K562 (cell line): ENCODE measurements around the gene CUL4B. TPM values are rescaled to one million over a fixed set of nuclear protein-coding genes. Genes with fewer than 3 reads are reported as not detected.

ENCODE experiments used
- GATAD2A ChIP-seq: fragments of 450-650 bp; IDR thresholded peaks from 2 replicates; pipeline ENCODE4 v1.6.1; 2017
- HNRNPLL ChIP-seq: fragments of 200-400 bp; formaldehyde crosslinking; IDR thresholded peaks from 2 replicates; pipeline ENCODE4 v1.6.1; 2017; ENCODE audit warnings: low read length, low read depth, mild to moderate bottlenecking; ENCODE audit not compliant: poor library complexity, severe bottlenecking
- KLF1 ChIP-seq: fragments of 450-650 bp; IDR thresholded peaks from 2 replicates; pipeline ENCODE4 v1.6.1; 2016; ENCODE audit warnings: missing genetic modification characterization, missing compliant biosample characterization
- MTA1 ChIP-seq: fragments of 450-650 bp; IDR thresholded peaks from 2 replicates; pipeline ENCODE4 v1.6.1; 2017; ENCODE audit warnings: borderline replicate concordance
- NRF1 ChIP-seq, 2 experiments: fragments of 450-650 bp; IDR thresholded peaks in 1 of 2; conservative IDR thresholded peaks in 1 of 2; 2 replicates each; pipeline ENCODE4 v1.6.1; 2014; ENCODE audit warnings: mild to moderate bottlenecking in 2 of 2
- RBFOX2 ChIP-seq: fragments of 200-400 bp; formaldehyde crosslinking; IDR thresholded peaks from 2 replicates; pipeline ENCODE4 v1.6.1; 2017; ENCODE audit warnings: low read depth, mild to moderate bottlenecking, low read length, moderate library complexity
- TGIF2 ChIP-seq: sonication (generic); formaldehyde crosslinking; IDR thresholded peaks from 2 replicates; pipeline ENCODE4 v1.8.1; 2022; ENCODE audit warnings: mild to moderate bottlenecking, missing genetic modification reagents, moderate library complexity
- ZC3H11A ChIP-seq: IDR thresholded peaks from 2 replicates; pipeline ENCODE4 v1.6.1; 2012; ENCODE audit warnings: low read depth, low read length, improper control_type of control experiment
- ZKSCAN3 ChIP-seq: fragments of 250-450 bp; sonication (Bioruptor Pico); IDR thresholded peaks from 2 replicates; pipeline ENCODE4 v1.4.0; 2020
- ZNF197 ChIP-seq: fragments of 200-800 bp; sonication (Bioruptor generic); IDR thresholded peaks from 2 replicates; pipeline ENCODE4 v1.6.1; 2016; ENCODE audit warnings: low read depth, missing genetic modification characterization, missing compliant biosample characterization
- ZNF780A ChIP-seq: fragments of 250-450 bp; sonication (Bioruptor Pico); IDR thresholded peaks from 2 replicates; pipeline ENCODE4 v1.5.0; 2021; ENCODE audit warnings: mild to moderate bottlenecking
- polyA plus RNA-seq, 8 experiments: library from polyadenylated mRNA; depleted of rRNA in 4 of 8; stranded (reverse) in 5 of 8; unstranded in 3 of 8; fragments of >200 nt; fragmentation: Nextera tagmentation in 2 of 8; fragmentation: Illumina TruSeq in 1 of 8; extraction: Ambion mirVana in 2 of 8; extraction: Trizol in 1 of 8; gene quantifications; 2 replicates each; pipeline versions ENCODE4 v1.2.1 to v1.2.3, GENCODE V29; 2011 to 2014; ENCODE audit warnings: inconsistent platforms in 1 of 8, missing spikeins in 1 of 8
- total RNA-seq, 7 experiments: library from RNA; depleted of rRNA in 6 of 7; stranded (reverse); fragments of >200 nt in 6 of 7; fragmentation: Illumina TruSeq in 2 of 7; extraction: Trizol in 2 of 7; gene quantifications; 2 replicates each; pipeline versions ENCODE4 v1.2.1 to v1.2.3, GENCODE V29; 2011 to 2021; ENCODE audit warnings: low replicate concordance in 1 of 7
- TF ChIP-seq, protein P1 (sequence below): fragments of 250-450 bp; sonication (Bioruptor Pico); IDR thresholded peaks from 2 replicates; pipeline ENCODE4 v1.4.0; 2020
- TF ChIP-seq, protein P2 (sequence below): fragments of 450-650 bp; IDR thresholded peaks from one replicate; pipeline ENCODE4 v1.6.1; 2018; ENCODE audit warnings: mild to moderate bottlenecking, moderate library complexity; ENCODE audit not compliant: partially characterized antibody
- TF ChIP-seq, protein P3 (sequence below): IDR thresholded peaks from 2 replicates; pipeline ENCODE4 v1.6.1; 2012; ENCODE audit warnings: low read depth, low read length, improper control_type of control experiment, borderline replicate concordance
- TF ChIP-seq, protein P4 (sequence below): fragments of 450-650 bp; IDR thresholded peaks from 2 replicates; pipeline ENCODE4 v1.6.1; 2017; ENCODE audit warnings: antibody characterized with exemption, mild to moderate bottlenecking

The CUL4B gene
- total and polyA plus RNA-seq, 9 of the 15 experiments (the other 6 are each of a cell fraction or from before 2014, with no cell fraction given), result 15.0 to 41.7 (median 37.5) TPM

DNA sequence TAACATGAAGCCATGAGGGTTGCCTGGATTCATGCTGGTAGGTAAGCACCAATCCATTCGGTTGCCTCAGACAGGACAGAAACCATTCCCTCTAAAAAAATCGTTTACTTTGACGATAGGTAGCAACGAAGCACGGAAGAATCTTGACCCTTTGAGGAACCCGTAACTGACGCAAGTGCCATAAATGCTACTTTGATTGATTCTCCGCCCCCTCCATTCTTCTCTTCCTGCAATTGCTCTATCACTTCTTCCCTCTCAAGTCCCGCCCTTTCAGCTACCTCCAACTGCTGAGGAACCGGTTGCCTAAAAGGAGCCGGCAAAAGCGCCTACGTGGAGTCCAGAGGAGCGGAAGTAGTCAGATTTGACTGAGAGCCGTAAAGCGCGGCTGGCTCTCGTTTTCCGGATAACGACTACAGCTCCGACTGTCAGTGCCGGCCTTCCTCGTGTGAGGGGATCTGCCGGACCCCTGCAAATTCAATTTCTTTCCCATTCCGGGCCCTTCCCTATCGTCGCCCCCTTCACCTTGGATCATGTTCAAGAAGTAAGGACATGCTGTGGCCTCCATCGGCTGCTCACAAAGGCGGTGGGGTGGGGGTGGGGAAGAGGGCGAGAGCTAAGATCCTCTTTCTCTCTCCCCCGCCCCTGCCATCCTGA, 43.1 kb upstream of the CUL4B start, which contains the start of gene MCTS1 (continued):
- TF ChIP-seq, protein P1, sequence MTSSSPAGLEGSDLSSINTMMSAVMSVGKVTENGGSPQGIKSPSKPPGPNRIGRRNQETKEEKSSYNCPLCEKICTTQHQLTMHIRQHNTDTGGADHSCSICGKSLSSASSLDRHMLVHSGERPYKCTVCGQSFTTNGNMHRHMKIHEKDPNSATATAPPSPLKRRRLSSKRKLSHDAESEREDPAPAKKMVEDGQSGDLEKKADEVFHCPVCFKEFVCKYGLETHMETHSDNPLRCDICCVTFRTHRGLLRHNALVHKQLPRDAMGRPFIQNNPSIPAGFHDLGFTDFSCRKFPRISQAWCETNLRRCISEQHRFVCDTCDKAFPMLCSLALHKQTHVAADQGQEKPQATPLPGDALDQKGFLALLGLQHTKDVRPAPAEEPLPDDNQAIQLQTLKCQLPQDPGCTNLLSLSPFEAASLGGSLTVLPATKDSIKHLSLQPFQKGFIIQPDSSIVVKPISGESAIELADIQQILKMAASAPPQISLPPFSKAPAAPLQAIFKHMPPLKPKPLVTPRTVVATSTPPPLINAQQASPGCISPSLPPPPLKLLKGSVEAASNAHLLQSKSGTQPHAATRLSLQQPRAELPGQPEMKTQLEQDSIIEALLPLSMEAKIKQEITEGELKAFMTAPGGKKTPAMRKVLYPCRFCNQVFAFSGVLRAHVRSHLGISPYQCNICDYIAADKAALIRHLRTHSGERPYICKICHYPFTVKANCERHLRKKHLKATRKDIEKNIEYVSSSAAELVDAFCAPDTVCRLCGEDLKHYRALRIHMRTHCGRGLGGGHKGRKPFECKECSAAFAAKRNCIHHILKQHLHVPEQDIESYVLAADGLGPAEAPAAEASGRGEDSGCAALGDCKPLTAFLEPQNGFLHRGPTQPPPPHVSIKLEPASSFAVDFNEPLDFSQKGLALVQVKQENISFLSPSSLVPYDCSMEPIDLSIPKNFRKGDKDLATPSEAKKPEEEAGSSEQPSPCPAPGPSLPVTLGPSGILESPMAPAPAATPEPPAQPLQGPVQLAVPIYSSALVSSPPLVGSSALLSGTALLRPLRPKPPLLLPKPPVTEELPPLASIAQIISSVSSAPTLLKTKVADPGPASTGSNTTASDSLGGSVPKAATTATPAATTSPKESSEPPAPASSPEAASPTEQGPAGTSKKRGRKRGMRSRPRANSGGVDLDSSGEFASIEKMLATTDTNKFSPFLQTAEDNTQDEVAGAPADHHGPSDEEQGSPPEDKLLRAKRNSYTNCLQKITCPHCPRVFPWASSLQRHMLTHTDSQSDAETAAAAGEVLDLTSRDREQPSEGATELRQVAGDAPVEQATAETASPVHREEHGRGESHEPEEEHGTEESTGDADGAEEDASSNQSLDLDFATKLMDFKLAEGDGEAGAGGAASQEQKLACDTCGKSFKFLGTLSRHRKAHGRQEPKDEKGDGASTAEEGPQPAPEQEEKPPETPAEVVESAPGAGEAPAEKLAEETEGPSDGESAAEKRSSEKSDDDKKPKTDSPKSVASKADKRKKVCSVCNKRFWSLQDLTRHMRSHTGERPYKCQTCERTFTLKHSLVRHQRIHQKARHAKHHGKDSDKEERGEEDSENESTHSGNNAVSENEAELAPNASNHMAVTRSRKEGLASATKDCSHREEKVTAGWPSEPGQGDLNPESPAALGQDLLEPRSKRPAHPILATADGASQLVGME (CRISPR knock-in tag), result no peak
- TF ChIP-seq, protein P2, sequence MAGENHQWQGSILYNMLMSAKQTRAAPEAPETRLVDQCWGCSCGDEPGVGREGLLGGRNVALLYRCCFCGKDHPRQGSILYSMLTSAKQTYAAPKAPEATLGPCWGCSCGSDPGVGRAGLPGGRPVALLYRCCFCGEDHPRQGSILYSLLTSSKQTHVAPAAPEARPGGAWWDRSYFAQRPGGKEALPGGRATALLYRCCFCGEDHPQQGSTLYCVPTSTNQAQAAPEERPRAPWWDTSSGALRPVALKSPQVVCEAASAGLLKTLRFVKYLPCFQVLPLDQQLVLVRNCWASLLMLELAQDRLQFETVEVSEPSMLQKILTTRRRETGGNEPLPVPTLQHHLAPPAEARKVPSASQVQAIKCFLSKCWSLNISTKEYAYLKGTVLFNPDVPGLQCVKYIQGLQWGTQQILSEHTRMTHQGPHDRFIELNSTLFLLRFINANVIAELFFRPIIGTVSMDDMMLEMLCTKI, result no peak
- TF ChIP-seq GATAD2A (no peak), TGIF2 (CRISPR knock-in tag) (no peak), MTA1 (peak; percentile 58; the same call in 1 of the 2 replicates), ZNF197 (CRISPR knock-in tag) (no peak), HNRNPLL (peak; percentile 83), ZNF780A (CRISPR knock-in tag) (no peak), ZC3H11A (no peak), ZKSCAN3 (CRISPR knock-in tag) (no peak), KLF1 (no peak), RBFOX2 (peak; percentile 79), NRF1 (conservative IDR thresholded peaks at IDR 0.05 in 1 of 2, IDR thresholded peaks at IDR 0.05 in 1 of 2) (peak; percentile 30 to 36; a peak in 2 of 4 replicates)
- TF ChIP-seq, protein P3, sequence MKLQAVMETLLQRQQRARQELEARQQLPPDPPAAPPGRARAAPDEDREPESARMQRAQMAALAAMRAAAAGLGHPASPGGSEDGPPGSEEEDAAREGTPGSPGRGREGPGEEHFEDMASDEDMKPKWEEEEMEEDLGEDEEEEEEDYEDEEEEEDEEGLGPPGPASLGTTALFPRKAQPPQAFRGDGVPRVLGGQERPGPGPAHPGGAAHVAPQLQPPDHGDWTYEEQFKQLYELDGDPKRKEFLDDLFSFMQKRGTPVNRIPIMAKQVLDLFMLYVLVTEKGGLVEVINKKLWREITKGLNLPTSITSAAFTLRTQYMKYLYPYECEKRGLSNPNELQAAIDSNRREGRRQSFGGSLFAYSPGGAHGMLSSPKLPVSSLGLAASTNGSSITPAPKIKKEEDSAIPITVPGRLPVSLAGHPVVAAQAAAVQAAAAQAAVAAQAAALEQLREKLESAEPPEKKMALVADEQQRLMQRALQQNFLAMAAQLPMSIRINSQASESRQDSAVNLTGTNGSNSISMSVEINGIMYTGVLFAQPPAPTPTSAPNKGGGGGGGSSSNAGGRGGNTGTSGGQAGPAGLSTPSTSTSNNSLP, result peak; percentile 95
- TF ChIP-seq, protein P4, sequence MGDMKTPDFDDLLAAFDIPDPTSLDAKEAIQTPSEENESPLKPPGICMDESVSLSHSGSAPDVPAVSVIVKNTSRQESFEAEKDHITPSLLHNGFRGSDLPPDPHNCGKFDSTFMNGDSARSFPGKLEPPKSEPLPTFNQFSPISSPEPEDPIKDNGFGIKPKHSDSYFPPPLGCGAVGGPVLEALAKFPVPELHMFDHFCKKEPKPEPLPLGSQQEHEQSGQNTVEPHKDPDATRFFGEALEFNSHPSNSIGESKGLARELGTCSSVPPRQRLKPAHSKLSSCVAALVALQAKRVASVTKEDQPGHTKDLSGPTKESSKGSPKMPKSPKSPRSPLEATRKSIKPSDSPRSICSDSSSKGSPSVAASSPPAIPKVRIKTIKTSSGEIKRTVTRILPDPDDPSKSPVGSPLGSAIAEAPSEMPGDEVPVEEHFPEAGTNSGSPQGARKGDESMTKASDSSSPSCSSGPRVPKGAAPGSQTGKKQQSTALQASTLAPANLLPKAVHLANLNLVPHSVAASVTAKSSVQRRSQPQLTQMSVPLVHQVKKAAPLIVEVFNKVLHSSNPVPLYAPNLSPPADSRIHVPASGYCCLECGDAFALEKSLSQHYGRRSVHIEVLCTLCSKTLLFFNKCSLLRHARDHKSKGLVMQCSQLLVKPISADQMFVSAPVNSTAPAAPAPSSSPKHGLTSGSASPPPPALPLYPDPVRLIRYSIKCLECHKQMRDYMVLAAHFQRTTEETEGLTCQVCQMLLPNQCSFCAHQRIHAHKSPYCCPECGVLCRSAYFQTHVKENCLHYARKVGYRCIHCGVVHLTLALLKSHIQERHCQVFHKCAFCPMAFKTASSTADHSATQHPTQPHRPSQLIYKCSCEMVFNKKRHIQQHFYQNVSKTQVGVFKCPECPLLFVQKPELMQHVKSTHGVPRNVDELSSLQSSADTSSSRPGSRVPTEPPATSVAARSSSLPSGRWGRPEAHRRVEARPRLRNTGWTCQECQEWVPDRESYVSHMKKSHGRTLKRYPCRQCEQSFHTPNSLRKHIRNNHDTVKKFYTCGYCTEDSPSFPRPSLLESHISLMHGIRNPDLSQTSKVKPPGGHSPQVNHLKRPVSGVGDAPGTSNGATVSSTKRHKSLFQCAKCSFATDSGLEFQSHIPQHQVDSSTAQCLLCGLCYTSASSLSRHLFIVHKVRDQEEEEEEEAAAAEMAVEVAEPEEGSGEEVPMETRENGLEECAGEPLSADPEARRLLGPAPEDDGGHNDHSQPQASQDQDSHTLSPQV, result no peak
